ENCODE measurements around the gene NOC2L.

DNA sequence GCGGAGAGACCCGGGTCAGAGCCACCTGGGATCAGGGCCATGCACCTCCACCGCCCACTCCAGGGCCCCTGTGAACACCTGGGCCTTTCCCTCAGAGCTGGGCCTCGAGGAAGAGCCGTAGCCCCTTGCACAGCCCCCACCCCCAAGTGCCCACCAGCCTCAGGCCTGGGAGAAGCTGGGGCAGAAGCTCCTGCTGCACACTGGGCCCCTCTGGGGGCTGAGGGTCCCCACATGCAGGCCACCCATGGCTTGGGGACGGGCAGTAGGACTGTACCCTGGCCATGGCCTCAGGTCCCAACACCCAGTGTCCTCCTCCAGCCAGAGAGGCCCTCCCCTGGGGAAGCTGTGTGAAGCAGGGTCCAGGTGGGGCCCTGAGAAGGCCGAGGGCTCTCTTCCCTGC lies 6.5 kb downstream of the NOC2L start:
- TF ChIP-seq, protein P1, sequence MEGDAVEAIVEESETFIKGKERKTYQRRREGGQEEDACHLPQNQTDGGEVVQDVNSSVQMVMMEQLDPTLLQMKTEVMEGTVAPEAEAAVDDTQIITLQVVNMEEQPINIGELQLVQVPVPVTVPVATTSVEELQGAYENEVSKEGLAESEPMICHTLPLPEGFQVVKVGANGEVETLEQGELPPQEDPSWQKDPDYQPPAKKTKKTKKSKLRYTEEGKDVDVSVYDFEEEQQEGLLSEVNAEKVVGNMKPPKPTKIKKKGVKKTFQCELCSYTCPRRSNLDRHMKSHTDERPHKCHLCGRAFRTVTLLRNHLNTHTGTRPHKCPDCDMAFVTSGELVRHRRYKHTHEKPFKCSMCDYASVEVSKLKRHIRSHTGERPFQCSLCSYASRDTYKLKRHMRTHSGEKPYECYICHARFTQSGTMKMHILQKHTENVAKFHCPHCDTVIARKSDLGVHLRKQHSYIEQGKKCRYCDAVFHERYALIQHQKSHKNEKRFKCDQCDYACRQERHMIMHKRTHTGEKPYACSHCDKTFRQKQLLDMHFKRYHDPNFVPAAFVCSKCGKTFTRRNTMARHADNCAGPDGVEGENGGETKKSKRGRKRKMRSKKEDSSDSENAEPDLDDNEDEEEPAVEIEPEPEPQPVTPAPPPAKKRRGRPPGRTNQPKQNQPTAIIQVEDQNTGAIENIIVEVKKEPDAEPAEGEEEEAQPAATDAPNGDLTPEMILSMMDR (IDR thresholded peaks at IDR 0.05; ENCODE audit: extremely low read depth in 1 of 2, insufficient read depth in 1 of 2, low read depth in 1 of 2, low read length in 2 of 2), result no peak
- TF ChIP-seq MAX (IDR thresholded peaks at IDR 0.05; ENCODE audit: insufficient read depth, insufficient read length) (no peak), EZH2 (IDR thresholded peaks at IDR 0.05; ENCODE audit: borderline replicate concordance, low read depth, low read length, severe bottlenecking) (no peak)

All from endothelial cell of umbilical vein (primary cell).